GM19452 (cell line): Measurements from ENCODE around the gene GLTPD2.

Source experiments
- ATAC-seq: cut with Tn5 transposase; IDR thresholded peaks from one replicate; pipeline ENCODE4 v1.9.1; 2021; ENCODE audit not compliant: unreplicated experiment

Gene GLTPD2

GRCh38 chr17:4807605-4808377, 19.0 kb downstream of the GLTPD2 start:
- no peak for ATAC-seq

GRCh38 chr17:4808378-4808767, 19.6 kb downstream of the GLTPD2 start:
- no peak for ATAC-seq

- ATAC-seq: no peak
Measured at GRCh38 chr17:4810696-4811290, 22.0 kb downstream of the GLTPD2 start.

DNA sequence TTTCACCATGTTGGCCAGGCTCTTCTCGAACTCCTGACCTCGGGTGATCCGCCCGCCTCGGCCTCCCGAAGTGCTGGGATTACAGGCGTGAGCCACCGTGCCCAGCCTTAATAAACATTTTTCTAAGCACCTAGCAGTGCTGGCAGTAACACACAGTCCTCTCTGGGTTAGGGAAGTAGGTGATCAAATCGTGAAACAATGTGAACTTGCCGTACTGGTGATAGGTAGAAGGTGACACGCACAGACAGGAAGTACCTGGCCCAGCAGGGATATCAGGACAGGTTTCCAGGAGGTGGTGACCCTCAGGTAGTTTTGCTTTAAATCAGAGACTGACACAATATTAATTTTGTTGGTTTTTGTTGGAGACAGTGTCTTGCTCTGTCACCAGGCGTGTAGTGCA, 22.7 kb downstream of the GLTPD2 start:
- no peak for ATAC-seq

DNA sequence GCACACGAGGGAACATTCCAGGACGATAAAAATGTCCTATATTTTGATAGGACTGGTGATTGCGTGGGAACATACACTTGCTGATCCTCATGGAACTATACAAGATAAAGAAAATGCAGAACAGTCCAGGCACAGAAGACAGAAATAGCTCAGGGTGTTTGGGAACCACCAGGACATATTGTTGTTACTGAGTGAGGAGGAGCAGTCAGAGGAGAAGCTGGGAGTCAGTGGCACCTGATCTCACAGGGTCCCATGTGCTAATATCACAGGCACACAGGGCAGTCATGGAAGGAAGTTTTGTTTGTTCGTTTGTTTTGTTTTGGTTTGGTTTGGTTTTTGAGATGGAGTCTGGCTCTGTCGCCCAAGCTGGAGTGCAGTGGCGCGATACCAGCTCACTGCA, 23.9 kb downstream of the GLTPD2 start:
- no peak for ATAC-seq

- ATAC-seq: no peak
Measured at GRCh38 chr17:4815043-4815675, 26.4 kb downstream of the GLTPD2 start.

DNA sequence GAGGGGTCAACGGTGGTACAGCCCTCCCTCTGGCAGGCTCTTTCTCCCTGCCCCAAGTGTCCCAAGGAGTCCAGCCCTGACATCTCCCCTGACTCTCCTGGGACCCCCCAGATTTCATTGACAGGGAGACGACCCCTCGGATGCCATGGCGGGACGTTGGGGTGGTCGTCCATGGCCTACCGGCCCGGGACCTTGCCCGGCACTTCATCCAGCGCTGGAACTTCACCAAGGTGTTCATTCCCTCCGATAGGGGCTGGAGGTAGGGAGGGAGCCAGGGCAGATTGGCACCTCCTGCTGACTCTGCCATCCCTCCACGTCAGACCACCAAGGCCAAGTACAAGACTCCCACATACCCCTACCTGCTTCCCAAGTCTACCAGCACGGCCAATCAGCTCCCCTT, 28.1 kb downstream of the GLTPD2 start:
- ATAC-seq: no peak

- ATAC-seq: no peak
Measured at GRCh38 chr17:4818276-4818675, 29.5 kb downstream of the GLTPD2 start.

DNA sequence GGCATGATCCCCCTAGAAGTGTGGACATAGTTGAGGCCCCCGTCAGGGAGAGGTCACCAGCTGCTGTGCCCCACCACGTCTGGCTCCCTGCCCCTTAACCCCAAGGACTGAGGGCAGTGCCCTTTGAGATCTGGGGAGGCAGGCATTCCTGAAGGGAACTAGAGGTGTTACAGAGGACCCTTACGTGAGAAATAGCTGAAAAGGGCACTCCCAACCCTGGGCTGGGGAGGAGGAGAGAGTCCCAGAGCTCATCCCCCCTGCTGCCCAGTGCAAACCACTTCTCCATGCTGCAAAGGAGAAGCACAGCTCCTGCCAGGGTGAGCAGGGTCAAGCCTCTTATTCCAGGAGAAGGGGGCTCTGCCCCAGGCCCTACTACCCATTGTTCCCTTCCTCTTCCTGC, 34.1 kb downstream of the GLTPD2 start:
- no peak for ATAC-seq

GRCh38 chr17:4823373-4824089, 34.8 kb downstream of the GLTPD2 start:
- ATAC-seq: no peak

GRCh38 chr17:4827399-4827798, 38.6 kb downstream of the GLTPD2 start:
- no peak for ATAC-seq

DNA sequence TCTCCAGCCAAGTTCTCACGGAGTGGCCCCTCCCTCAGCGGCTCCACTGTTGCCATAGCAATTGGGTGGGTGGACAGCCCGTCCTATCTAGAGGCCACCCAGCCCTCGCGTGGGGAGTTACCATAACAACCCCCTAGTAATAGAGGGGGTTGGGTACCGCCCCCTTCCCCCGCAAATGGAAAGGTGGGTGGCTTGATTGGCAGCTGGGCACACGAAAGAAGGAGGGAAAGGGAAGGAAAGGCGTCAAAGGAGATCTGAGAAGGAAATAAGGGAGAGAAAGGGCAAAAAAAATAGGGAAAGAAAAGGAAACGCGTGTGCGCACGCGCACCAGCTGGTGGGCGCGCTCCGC, 44.0 kb downstream of the GLTPD2 start:
- peak; percentile 31 for ATAC-seq

DNA sequence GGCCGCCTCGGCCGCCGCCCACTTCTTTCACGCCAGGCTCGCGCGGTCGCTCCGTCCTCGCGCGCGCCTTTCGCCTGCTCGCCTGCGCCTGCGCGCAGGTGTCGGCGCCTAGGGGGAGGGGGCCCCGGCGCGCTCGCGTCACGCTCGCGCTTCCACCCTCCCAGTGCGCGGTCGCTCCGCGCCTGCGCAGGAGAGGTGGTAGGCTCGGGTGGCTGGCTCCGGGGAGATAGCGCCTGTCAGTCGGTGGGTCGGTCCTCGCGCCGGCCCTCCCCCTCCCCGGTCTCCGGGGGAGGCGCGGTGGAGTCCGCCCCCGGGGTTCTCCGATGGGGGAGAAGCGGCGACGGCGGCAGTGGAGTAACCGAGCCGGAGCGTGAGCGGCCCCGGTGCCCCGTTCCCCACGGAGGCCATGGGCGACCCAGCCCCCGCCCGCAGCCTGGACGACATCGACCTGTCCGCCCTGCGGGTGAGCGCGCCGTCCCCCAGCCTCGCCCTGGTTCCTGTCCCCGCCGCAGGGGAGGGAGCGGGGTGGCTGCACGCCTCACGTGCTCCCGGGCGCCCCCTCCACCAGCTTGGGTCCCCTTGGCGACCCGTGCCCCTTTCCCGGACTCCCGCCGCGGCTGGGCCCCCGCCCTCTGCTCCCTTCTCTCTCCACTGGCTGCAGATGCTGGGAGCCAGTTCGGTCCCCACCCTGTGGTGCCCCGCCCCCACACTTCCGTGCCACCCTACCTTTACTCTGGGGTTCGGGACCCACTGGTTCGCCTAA, 44.6 kb downstream of the GLTPD2 start, which contains the start of gene MINK1:
TSS of gene MINK1 (plus strand) at position 163 of the 763 bp plus-strand sequence. CDS start at position 407, 244 bp downstream.
- ATAC-seq: peak; percentile 88

GRCh38 chr17:4833941-4834680, 45.3 kb downstream of the GLTPD2 start:
- ATAC-seq: no peak

GRCh38 chr17:4834681-4835020, 45.9 kb downstream of the GLTPD2 start:
- no peak for ATAC-seq

GRCh38 chr17:4836221-4836620, 47.5 kb downstream of the GLTPD2 start:
- no peak for ATAC-seq

DNA sequence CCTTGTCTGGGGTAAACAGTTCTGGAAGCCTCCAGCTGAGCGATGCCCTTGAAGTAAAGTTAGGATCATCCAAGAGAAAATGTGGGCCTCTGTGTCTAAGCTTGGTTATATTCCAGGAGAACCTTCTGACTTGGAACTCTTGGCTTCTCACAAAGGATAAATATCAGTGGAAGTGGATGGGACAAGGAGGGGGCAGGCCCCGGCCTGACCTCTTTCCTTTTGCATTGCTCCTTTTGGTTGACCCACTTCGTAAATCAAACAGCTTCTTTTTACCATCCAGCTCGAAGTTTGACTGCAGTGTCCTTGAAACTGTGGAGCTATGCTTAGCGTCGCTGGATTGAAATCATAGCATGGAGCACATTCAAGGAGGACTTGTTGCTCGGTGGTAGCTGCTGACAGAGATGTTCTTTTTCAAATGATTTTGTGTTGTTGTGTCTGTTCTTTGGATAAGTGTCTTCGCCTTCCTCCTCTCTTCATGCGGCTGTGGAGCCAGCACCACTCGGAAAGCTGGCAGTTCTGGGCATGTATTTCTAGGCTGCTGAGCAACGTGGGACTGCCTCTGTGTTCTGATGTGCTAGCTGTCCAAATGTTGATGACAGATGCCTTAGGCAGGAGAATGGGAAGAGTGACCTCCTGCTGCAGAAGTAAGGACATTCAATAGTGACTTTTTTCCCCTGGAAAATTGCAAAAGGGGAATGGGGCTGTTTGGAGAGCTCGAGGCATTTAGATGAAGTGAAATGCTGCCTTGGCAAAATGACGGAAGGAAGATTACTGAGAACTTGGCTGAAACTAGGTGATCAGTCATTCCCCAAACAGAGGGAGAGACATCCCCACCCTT, 48.9 kb downstream of the GLTPD2 start:
- no peak for ATAC-seq

GRCh38 chr17:4838309-4838785, 49.6 kb downstream of the GLTPD2 start:
- no peak for ATAC-seq

DNA sequence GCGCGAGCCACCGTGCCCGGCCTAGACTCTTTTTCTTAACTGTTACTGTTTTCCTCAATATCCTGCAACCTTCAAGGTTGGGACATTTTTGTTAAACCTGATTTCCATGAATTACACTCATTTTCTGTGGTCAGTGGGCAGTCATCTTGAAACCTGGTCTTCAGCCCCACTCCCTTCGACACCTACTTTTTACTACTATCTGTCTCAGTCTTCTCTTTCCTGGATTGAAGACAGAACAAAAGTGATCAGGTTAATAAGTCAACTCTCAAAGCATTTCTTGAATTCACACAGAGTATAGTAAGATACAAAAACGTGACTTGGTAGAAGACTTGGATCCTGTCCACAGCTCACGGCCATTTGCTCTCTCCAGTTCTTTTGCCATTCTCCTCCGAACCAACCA, 50.5 kb downstream of the GLTPD2 start:
- no peak for ATAC-seq
